ENCODE measurements around the gene C14orf132.

GRCh38 chr14:96058576-96059200, 19.5 kb downstream of the C14orf132 start:
- TF ChIP-seq POLR2A (IDR thresholded peaks at IDR 0.05) (no peak), POLR2AphosphoS5 (IDR thresholded peaks at IDR 0.05) (no peak)
